Measurements from ENCODE around the gene RBCK1. TPM values are rescaled to one million over a fixed set of nuclear protein-coding genes. Genes with fewer than 3 reads are reported as not detected.

Gene RBCK1
- total and polyA plus RNA-seq, 2 donors (not counting 1 experiment from before 2014, with no cell fraction given) = 128 to 135 TPM

- DNase-seq (no peak), ATAC-seq (ENCODE audit: low read depth) (peak; percentile 12)
- CTCF ChIA-PET = interaction anchor here (0.8 to 1.4 kb wide), 4 partner anchors 12 to 107 kb away, joined by 3 to 4 read pairs (median 3); no protein-coding TSS in a partner anchor
- Histone ChIP-seq H3K4me2 (replicated peaks; ENCODE audit: low read depth, low read length, poor library complexity, severe bottlenecking) (peak overlapping the region; percentile 76), H3K4me3 (ENCODE audit: control extremely low read depth in 1 of 5, extremely low read depth in 1 of 5, insufficient read depth in 1 of 5, low read depth in 2 of 5, low read length in 4 of 5) (peak overlapping the region; percentile 58 to 83 (median 76)), H3K27ac (ENCODE audit: low read length in 2 of 2) (peak overlapping the region; percentile 61 to 85), H3K36me3 (replicated peaks in 1 of 2; ENCODE audit: control extremely low read depth in 1 of 2, control insufficient read depth in 1 of 2, extremely low read depth in 1 of 2, insufficient read depth in 2 of 2, low read length in 1 of 2) (no peaks in the 10 kb centered on the region), H2AFZ (ENCODE audit: insufficient read depth, low read depth, low read length, poor library complexity, severe bottlenecking) (peak overlapping the region; percentile 84), H3K4me1 (ENCODE audit: control insufficient read depth in 2 of 2, insufficient read depth in 2 of 2, low read length in 2 of 2) (peaks cover 14 to 17% of the 10 kb centered on the region in 2 donors), H4K20me1 (ENCODE audit: control insufficient read depth, insufficient read depth, low read length, poor library complexity, severe bottlenecking) (peaks cover 36% of the 10 kb centered on the region), H3K9me3 (ENCODE audit: control extremely low read depth in 1 of 3, control insufficient read depth in 2 of 3, insufficient read depth in 1 of 3, low read length in 2 of 3) (no peaks in the 10 kb centered on the region), H3K27me3 (replicated peaks in 1 of 4; ENCODE audit: control extremely low read depth in 1 of 4, control insufficient read depth in 3 of 4, insufficient read depth in 4 of 4, low read length in 3 of 4) (no peaks in the 10 kb centered on the region), H3K9ac (ENCODE audit: low read length) (peak overlapping the region; percentile 86), H3K79me2 (ENCODE audit: control insufficient read depth, insufficient read depth, low read length) (peaks cover 49% of the 10 kb centered on the region)
- Mint-ChIP-seq H3K27me3 (no peaks in the 10 kb centered on the region), H3K4me3 (peak overlapping the region; percentile 94), H3K27ac (peak overlapping the region; percentile 95), H3K4me1 (peaks cover 38% of the 10 kb centered on the region), H3K9me3 (ENCODE audit: insufficient read depth) (no peaks in the 10 kb centered on the region)
- intact Hi-C loops (cut with micrococcal nuclease) = loop anchor here (1.0 to 2.0 kb wide), 6 partner anchors 18 to 371 kb away; partner anchors contain the start of genes CSNK2A1, FAM110A and SOX12
- WGBS (ENCODE audit: insufficient coverage) = 9% methylated on average over 56 of the region's 60 CpGs
- POLR2A ChIA-PET = interaction anchor here (0.7 to 2.3 kb wide), 4 partner anchors 21 to 80 kb away, joined by 4 to 7 read pairs (median 4); partner anchors contain the start of gene RBCK1
- TF ChIP-seq, protein P1, sequence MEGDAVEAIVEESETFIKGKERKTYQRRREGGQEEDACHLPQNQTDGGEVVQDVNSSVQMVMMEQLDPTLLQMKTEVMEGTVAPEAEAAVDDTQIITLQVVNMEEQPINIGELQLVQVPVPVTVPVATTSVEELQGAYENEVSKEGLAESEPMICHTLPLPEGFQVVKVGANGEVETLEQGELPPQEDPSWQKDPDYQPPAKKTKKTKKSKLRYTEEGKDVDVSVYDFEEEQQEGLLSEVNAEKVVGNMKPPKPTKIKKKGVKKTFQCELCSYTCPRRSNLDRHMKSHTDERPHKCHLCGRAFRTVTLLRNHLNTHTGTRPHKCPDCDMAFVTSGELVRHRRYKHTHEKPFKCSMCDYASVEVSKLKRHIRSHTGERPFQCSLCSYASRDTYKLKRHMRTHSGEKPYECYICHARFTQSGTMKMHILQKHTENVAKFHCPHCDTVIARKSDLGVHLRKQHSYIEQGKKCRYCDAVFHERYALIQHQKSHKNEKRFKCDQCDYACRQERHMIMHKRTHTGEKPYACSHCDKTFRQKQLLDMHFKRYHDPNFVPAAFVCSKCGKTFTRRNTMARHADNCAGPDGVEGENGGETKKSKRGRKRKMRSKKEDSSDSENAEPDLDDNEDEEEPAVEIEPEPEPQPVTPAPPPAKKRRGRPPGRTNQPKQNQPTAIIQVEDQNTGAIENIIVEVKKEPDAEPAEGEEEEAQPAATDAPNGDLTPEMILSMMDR (IDR thresholded peaks at IDR 0.05) = no peak
- TF ChIP-seq EZH2 (IDR thresholded peaks at IDR 0.05; ENCODE audit: borderline replicate concordance, insufficient read depth, low read depth, low read length, poor library complexity, severe bottlenecking) = no peak
Observed at GRCh38 chr20:461254-462198, 53.4 kb downstream of the RBCK1 start.

Measured in B cell (primary cell).